MM.1S (cell line): ENCODE results near the gene AASS.

Source experiments
- CTCF ChIP-seq: fragments of 300-600 bp; sonication (generic); IDR thresholded peaks from 2 replicates; pipeline ENCODE4 v1.5.1; 2016; ENCODE audit warnings: antibody characterized with exemption, low read length, mixed read lengths
- EZH2phosphoT487 ChIP-seq: fragments of 300-600 bp; sonication (generic); IDR thresholded peaks from 2 replicates; pipeline ENCODE4 v1.6.1; 2018; ENCODE audit warnings: antibody characterized with exemption, low read length

DNA sequence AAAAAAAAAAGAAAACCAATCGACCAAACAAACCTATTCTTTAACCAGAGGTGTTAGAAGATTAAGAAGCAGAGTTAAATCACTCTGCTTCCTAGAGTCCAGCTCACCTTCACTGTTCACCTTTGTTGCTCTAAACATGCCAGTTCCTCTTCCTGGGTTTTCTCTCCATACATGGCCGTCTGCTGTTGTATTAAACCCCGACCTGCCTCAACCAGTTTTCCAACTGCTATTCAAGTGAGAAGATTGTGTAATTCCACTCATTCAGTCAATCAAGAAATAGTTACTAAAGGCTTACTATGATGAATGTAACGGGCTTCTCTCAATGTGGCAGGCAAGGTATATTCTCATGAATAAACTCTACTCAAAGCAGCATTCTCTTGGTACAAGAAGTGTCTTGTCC is 8.8 kb downstream of the AASS start:
- TF ChIP-seq CTCF (no peak), EZH2phosphoT487 (no peak)
